ENCODE measurements around the gene SPATA2.

- TF ChIP-seq POLR2A (IDR thresholded peaks at IDR 0.05; ENCODE audit: low read length) (no peak), GATA1 (IDR thresholded peaks at IDR 0.05; ENCODE audit: low read depth, low read length) (no peak)
Observed at GRCh38 chr20:49878977-49879376, 36.4 kb downstream of the SPATA2 start.
